Activated CD4-positive, alpha-beta T cell treated with anti-CD3 and anti-CD28 coated beads, Interleukin-2, amount 50 U/mL, for 16 hours (primary cell): ENCODE measurements around the gene CNNM2.
"Not testable (repeated sequence)": the region's sequence is repeated elsewhere in the genome, so short reads cannot be mapped to it uniquely, and the experiment has no call there.

ENCODE experiments used
- DNase-seq: peaks from one replicate; pipeline ENCODE4 v3.0.0-alpha.2; 2020

The CNNM2 gene

DNA sequence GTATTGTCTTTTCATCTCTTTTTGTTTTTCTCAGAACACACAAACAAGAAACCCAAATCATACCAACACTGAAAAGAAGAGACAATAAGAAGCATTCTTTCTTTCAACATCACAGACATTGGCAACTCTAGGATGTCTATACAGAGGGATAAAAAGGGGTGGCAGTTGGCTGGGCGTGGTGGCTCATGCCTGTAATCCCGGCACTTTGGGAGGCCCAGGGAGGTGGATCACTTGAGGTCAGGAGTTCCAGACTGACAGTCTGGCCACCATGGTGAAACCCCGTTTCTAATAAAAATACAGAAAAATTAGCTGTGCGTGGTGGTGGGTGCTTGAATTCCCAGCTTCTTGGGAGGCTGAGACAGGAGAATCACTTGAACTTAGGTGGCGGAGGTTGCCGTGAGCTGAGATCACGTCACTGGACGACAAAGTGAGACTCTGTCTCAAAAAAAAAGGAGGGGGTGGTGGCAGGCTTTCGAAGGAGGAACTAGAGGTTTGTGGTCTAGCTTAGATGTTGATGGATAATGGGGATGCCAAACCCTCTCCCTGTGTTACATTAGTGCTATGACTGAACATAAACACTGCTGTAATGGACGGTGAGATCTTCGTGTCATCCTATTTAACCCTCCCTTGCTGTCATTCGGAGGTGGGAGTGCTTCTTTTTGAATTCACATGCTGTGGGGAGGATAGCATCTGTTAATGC is 9.4 kb downstream of the CNNM2 start:
- DNase-seq: no peak

DNA sequence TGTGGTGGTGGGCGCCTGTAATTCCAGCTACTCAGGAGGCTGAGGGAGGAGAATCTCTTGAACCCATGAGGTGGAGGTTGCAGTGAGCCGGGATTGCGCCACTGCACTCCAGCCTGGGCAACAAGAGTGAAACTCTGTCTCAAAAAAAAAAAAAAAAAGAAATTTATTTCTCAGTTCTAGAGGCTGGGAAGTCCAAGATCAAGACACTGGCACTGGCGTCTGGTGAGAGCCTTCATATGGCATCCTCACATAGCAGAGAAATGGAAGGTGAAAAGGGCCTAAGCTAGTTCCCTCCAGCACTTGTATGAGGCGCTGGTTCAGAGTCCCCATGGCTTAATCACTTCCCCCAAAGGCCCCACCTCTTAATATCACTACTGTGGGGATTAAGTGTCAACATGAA is 10.3 kb downstream of the CNNM2 start:
- DNase-seq: not testable (repeated sequence)

DNA sequence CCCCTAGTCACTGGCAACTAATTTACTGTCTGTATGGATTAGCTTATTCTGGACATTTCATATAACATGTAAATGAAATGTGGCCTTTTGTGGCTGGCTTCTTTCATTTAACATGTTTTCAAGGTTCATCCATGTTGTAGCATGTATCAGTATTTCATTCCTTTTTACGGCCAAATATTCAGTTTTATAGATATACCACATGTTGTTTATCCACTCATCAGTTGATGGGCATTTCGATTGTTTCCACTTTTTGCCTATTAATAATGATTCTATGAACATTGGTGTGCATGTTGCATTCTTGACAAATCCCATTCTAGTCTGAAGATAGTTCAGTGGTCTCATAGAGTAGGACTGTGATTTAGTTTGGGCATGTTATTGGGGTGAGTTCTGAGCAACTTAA is 12.6 kb downstream of the CNNM2 start:
- no peak for DNase-seq

DNA sequence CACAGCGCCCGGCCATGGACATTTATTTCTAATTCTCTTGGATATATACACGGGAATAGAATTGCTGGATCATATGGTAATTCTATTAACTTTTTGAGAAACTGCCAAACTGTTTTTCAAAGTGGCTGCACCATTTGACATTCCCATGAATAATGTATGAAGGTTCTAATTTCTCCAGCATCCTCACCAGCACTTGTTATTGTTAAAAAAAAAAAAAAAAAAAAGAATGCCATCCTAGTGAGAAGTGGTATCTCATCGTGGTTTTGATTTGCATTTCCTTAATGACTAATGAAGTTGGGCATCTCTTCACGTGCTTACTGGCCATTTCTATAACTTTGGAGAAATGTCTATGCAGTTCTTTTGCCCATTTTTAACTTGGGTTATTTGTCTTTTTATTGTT is 13.5 kb downstream of the CNNM2 start:
- DNase-seq: no peak

DNA sequence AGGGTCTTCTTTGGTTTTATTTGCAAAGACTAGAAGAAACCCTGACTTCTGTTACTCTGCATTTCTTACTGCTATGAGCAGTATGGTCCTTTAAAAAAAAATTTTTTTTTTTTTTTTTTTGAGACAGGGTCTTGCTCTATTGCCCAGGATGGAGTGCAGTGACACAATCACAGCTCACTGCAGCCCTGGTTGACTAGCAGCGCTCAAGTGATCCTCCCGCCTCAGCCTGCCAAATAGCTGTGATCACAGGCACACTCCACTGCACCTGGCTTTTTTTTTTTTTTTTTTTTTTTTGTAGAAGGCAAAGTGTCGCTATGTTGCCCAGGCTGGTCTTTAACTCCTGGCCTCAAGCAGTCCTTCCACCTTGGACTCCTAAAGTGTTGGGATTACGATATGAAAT is 17.4 kb downstream of the CNNM2 start:
- no peak for DNase-seq

DNA sequence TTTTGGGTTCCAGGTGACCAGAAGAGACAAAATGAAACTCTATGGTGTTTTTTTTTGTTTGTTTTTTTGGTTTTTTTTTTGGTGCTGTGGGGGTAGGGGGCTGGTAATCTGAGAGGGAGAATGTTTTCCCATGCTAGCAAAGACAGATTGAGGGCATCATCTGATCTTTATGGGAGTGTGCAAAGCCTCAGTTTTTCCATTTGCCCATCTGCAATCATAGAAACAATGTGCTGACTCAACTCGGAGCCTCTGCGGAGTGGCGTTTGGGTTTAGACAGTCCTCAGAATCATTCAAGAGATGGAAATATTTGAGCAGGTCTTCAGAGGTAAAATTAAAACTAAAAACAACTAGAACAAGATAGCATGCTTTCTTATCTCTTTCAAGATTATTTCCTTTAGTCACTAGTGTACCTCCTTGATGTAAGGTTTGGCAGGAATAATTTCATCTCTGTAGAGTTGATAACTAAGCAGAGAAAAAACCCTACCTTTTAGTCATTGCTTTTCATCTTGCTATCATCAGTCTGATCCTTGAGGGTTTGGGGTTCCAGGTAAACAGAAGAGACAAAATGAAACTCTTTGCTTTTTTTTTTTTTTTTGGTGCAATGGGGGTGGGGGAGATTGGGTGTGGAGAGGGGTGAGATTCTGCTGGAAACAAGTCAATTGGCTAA is 18.0 kb downstream of the CNNM2 start:
- DNase-seq: peak; percentile 52

DNA sequence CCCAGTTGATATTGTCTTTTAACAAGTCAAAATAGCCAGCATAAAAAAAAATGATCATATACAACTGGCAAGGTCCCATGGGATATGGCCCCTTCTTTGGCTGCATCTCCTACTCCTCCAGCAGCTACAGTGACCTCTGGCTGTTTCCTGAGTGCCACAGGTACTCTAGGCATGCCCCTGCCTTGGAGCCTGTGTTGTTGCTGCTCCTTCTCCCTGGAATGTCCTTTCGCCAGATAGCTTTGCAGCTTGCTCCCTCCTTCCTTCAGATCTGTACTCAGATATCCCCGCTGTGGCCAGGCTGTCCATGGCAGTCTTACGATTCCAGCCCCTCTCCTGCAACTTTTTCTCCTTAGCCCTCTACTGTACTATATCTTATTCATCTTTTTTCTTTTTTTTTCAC is 23.3 kb downstream of the CNNM2 start:
- DNase-seq: no peak

DNA sequence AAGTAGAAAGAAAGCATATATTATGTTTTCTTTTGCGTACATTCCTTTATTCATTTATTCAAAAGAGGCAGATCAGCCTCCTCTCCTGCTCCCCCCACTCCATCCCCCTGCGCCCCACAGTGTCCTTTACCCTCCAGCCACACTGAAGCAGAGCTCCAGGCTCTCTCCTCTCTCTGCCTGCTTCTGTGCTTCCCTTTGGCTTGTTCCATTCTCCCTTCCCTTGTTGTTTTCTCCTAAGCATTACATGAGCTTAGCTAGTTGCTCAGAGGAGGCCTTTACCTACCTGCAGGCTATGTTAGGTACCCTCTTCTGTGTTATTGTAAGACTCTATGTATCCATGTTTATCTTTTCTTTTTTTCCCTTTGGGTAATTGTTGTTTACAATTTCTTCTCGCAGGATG is 27.4 kb downstream of the CNNM2 start:
- DNase-seq: no peak

DNA sequence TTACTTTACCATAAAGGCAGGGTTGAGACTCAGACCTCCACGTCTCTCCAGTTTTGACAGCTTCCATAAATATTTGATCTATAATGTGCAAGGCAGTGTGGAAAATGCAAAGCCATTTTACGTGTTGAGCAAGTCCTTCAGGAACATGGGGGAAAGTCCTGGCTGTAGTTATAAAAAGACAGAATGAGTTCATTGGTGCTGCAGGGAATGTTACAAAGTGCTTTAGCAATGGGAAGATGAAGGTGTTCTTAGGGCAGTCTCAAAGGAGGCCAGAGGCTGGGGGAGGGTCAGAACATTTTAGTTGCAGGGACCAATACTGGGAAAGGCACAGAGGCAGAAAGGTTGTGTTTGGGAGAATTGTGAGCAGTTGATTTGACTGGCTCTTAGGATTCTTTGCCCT is 27.9 kb downstream of the CNNM2 start:
- no peak for DNase-seq

DNA sequence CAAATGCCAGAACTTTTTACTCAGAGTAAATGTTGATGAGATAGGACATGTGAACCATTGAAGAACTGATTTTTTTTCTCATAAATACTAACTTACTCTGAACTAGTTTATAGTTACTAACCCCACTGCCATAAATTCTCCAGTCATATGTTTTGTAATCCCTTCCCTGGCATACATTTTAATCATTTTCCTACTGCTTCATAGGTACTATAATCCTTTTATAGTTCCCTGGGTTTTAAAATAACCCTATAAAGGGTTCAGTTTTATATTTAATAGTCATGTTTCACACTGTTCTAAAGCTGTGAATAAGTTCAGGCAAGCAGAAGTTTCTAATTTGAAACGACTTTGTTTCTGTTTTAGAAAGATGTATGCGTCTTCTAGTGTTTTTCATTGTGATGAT is 28.9 kb downstream of the CNNM2 start:
- DNase-seq: no peak

DNA sequence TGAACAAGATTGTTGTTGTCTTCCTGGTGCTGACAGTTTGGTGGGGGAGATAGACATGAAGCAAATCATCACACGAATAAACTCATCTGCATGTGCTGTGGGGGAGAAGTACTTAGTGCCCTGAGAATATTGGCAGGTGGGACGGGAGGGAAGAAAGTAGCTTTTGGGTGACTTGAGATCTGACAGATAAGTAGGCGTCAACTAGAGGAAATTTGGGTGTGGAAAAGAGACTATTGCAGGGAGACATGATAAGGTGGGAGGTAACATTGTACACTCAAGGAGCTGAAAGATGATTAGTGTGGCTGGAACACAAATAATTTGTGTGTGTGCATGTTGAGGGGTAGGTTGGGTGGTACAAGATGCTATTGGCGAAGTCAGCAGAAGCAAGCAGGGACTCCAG is 30.1 kb downstream of the CNNM2 start:
- no peak for DNase-seq

DNA sequence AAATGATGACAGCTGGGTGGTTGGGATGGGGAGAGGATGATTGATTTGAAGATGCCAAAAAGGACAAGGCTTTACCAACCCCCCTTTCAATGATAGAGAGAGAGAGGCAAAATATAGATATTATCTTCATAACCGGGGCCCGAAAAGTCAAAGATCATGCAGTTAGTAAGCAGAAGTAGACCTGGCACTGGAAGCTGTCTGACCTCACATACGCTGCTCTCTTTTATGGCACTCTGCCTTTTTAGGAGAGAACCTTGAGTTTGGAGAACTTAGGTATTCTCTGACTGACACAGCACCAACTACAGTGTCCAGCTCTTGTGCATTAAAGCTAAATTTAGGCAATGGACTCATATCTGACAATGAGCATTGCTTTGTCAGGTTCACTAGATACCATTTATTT is 30.7 kb downstream of the CNNM2 start:
- no peak for DNase-seq

DNA sequence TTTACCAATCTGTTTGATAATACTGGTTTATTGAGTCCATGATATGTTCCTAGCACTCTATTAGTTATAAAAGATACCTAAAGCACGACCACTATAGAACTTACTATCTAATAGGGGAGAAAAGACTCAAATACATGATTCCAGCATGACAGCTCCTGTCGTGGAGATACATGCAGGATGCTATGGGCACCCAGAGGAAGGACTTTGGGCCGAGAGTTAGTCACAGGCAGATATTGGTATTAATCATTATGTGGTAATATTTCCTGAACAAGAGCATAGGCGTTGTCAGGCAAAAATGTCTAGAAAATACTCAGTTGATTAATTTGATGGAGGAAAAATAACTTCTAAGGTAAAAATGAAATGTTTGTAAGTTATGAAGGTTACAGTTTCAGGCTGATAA is 31.8 kb downstream of the CNNM2 start:
- DNase-seq: no peak

DNA sequence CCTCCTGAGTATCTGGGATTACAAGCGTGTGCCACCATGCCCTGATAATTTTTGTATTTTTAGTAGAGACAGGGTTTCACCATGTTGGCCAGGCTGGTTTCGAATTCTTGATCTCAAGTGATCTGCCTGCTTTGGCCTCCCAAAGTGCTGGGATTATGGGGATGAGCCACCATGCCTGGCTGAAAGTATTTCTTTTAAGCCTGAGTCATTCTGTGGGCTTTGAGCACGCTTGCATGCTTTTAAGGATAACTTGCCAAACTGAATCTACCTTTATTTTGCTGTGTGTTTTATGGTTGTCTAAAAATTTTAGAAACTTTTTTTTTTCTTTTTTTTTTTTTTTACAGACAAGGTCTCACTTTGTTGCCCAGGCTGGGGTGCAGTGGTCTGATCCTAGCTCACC is 33.2 kb downstream of the CNNM2 start:
- DNase-seq: no peak

DNA sequence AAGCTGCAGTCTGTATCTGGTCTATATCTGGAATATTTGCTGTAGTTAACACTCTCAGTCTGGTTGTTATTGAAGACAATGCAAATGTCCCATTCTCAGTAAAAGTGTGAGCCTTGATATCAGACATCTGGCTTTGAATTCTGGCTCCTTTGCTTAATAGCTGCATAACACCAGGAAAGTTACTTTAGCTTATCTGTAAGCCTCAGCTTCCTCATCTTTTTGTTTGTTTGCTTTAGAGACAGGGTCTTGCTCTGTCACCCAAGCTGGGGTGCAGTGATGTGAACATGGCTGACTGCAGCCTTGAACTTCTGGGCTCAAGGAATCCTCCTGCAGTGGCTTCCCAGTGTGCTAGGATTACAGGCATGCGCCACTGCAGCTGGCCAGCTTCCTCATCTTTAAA is 41.3 kb downstream of the CNNM2 start:
- DNase-seq: no peak

DNA sequence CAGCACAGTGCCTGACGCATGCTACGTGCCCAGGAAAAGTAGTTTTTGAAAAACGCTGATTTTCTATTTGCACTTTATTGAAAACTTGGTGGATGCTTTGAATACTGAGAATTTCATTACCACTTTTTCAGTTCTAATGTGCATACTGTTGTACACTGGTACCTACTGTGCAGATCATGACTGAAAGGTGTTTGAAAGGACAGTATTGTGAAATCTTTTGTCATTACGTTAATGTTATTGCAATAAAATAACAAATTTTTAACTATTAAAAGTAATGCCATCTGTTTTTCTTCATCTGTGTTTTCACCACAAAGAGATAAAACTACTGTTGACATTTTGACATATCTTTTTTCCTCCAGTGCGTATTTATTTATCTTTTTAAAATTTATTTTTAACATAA is 42.1 kb downstream of the CNNM2 start:
- DNase-seq: no peak

DNA sequence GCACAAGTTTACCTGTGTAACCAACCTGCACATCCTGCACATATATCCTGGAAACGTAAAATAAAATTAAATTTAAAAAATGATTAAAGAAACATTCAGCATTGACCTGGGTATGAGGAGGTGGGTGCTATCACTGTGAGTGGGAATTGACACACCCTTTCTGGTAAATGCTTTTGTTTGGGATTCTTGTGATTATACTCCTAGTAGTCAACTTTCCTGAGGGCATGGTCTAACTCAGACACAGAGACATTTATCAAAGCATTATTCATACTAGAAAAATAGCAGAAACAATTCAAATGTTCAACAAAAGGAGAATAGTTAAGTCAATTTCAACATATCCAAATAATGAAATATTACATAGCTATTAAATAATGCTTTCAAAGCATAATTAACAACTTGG is 44.2 kb downstream of the CNNM2 start:
- no peak for DNase-seq

DNA sequence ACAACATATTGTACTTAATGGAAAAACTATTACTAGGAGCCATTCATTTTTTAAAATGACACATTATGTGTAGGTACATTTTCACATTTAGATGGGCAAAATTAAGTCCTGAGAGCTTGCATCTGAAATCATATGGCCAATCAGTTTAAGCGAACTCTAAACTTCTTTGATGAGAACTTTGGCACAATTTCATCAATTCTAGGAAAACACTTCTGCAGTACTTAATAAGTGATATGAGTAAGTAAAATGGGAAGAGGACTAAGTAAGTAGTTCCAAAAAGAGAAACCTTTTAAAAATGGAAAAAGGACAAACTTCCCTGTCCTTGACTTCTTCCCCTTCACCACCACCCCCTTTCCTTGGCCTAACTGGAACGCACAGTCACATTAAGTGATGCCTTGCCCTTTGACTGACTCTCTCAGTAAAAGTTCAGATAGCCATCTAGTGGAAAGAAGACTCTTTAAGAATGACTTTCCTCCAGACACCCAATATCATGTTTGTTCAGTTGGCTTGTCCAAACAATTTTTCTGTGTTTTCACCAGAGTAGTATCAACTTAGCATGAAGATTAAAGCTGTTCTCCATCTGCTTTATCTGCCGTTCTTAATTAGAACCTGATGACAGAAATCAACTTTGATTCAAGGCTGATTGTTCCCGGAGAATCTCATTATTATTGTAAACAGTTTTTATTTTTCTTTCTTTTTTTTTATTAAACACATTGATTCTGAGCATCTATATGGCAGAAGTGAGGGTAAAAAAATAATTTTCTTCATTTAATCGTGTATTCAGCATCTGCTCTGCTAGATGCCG is 45.1 kb downstream of the CNNM2 start:
- no peak for DNase-seq

DNA sequence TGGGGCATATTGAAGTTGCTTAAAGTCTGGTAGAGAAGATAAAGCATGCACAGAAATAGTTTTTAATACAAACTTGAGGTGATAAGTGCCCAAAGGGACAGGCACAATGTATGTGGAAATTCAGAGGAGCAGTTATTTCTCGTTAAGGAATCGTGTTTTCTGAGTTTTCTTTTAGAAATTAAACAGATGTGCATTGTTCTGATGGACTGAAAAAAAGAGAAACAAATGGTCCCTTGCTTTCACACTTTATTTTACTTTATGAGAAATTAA is 45.6 kb downstream of the CNNM2 start:
- no peak for DNase-seq

DNA sequence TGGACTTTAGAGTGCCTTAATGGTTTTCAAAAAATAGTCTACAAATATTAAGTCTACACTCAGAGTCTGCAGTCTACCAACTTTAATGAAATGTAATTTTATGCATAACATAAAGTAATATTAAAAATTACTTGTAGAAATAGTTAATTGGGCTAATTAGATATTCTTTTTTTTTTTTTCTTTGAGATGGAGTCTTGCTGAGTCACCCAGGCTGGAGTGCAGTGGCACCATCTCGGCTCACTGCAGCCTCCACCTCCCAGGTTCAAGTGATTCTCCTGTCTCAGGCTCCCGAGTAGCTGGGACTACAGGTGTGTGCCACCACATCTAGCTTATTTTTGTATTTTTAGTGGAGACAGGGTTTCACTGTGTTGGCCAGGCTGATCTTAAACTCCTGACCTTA is 46.0 kb downstream of the CNNM2 start:
- not testable (repeated sequence) for DNase-seq

DNA sequence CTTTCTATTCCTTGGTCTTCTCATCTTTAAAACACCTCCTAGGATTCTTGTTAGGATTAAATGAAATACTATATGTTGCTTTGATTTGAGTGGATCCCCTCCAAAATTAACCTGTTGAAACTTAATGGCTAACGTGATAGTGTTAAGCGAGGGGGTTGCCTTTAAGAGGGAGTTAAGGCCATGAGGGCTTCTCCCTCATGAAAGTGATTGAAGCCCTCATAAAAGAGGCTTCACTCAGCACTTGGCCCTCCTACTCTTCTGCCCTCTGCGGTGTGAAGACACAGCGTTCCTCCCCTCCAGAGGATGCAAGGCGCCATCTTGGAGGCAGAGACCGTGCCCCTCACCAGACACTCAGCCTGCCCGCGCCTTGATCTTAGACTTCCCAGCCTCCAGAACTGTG is 46.6 kb downstream of the CNNM2 start:
- no peak for DNase-seq

DNA sequence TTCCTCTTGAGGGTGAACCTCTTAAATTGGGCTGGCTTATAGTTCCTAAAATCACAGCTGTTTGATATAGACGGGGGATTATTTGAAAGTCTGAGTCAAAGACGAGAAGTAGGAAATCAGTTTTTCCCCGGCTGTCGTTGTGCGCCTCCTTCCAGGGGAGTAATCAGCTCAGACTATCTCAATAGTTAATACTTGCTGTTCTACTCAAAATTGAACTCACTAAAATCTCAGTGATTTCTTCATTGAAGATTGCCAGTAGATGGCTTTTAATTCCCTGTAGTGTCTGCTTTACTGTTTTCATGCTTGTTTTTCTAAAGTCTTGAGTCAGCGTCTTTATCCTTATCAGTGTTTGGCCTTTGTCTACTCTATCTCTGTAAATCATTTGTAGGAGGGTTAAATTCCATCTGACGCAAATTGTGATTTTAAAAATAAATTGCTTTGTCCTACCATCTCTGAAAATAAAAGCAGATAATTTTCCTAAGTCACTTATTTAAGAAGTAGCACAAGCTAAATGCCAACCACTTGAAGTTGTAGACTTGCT is 47.3 kb downstream of the CNNM2 start:
- no peak for DNase-seq

DNA sequence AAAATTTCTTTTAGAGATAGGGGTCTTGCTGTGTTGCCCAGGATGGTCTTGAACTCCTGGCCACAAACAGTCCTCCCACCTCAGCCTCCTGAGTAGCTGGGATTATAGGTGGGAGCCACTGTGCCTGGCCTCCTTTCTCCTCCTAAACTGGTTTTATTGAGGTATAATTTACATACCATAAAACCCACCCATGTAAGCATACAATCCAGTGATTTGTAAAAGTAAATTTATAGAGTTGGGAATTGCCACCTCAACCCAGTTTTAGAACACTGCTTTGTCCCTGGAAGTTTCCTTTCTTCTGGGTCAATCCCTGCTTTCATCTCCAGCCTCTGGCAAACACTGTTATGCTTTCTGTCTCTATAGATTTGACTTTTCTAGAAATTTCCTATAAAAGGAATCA is 49.0 kb downstream of the CNNM2 start:
- DNase-seq: no peak
